Kidney (tissue), 14 donors: ENCODE data around the gene PNPLA5. TPM values are rescaled to one million over a fixed set of nuclear protein-coding genes. Genes with fewer than 3 reads are reported as not detected.
A peak's percentile ranks its signal among the peaks of the same experiment; 100 is the strongest.

Source experiments
- DNase-seq, 5 donors: peaks; one replicate each; pipeline ENCODE4 v3.0.0-alpha.2; 2013 to 2020
- FAIRE-seq: peaks from 2 replicates; lab custom pipeline; 2012; peaks lifted over from hg19 to GRCh38; lab: Jason Lieb, UNC
- H3K27ac ChIP-seq, 2 donors: one replicate each; pipeline ENCODE4 v1.7.0; 2013; ENCODE audit warnings: low read depth in 2 of 2, low read length in 2 of 2, inconsistent platforms in 1 of 2
- H3K27me3 ChIP-seq: one replicate; pipeline ENCODE4 v1.7.1; 2013; ENCODE audit warnings: low read length, inconsistent platforms; ENCODE audit not compliant: control insufficient read depth, insufficient read depth
- H3K36me3 ChIP-seq, 3 donors: one replicate each; pipeline versions ENCODE4 v1.7.0 to v1.7.1; 2013; ENCODE audit warnings: low read length in 3 of 3, control low read depth in 1 of 3, inconsistent platforms in 1 of 3; ENCODE audit not compliant: insufficient read depth in 3 of 3, control insufficient read depth in 2 of 3
- H3K4me1 ChIP-seq, 3 donors: one replicate each; pipeline versions ENCODE4 v1.7.0 to v1.7.1; 2013; ENCODE audit warnings: low read length in 3 of 3, inconsistent platforms in 1 of 3, low read depth in 1 of 3; ENCODE audit not compliant: control insufficient read depth in 2 of 3, insufficient read depth in 2 of 3
- H3K4me3 ChIP-seq, 3 donors: one replicate each; pipeline versions ENCODE4 v1.7.0 to v1.8.1; 2013; ENCODE audit warnings: low read length in 3 of 3, control low read depth in 1 of 3, inconsistent platforms in 1 of 3
- H3K9ac ChIP-seq, 3 donors: one replicate each; pipeline versions ENCODE4 v1.7.0 to v1.7.1; 2013; ENCODE audit warnings: low read length in 3 of 3, control low read depth in 1 of 3, inconsistent platforms in 1 of 3
- H3K9me3 ChIP-seq, 3 donors: one replicate each; pipeline versions ENCODE4 v1.7.0 to v1.7.1; 2013; ENCODE audit warnings: low read length in 3 of 3, control low read depth in 1 of 3, inconsistent platforms in 1 of 3; ENCODE audit not compliant: control insufficient read depth in 2 of 3, insufficient read depth in 1 of 3
- CTCF ChIP-seq: IDR thresholded peaks from 3 replicates; pipeline ENCODE4 v1.5.1; 2012; ENCODE audit warnings: mild to moderate bottlenecking, moderate library complexity, borderline replicate concordance; ENCODE audit not compliant: insufficient read depth; ENCODE audit errors: extremely low read depth
- intact Hi-C: fragments of 100-400 bp; cut with DNase I; formaldehyde crosslinking; loops from one replicate; pipeline ENCODE4 v1.11.1; 2022
- polyA plus RNA-seq: library from polyadenylated mRNA; stranded (reverse); fragments of 350-450 nt; fragmentation: Illumina TruSeq; extraction: RNeasy Lipid Tissue Mini Kit (QIAGEN cat#74804); gene quantifications from one replicate; pipeline ENCODE4 v1.2.3, GENCODE V29; 2014; ENCODE audit warnings: low read depth, low replicate concordance; ENCODE audit not compliant: insufficient read depth
- total RNA-seq: library from RNA; stranded (reverse); fragmentation: NEBNext Ultra II Directional; extraction: Animal tissue kit (Norgen Biotek cat#: 25700); gene quantifications from one replicate; pipeline ENCODE4 v1.2.1, GENCODE V29; 2021
- donor health status: control.
- donor health status: control.
- donor health status: control.
- donor health status: control.
- donor health status: control.
- donor health status: DM: yes; HTN: yes; CAD: no.
- donor health status: Normal renal cell carcinoma (clear cell type).

PNPLA5 gene
- total and polyA plus RNA-seq, 2 donors from 2014 or later, result not detected

- H3K9ac ChIP-seq, result no peak overlapping the region
- no peak overlapping the region for H3K4me3 ChIP-seq
- no peaks in the 10 kb centered on the region for H3K9me3 ChIP-seq
- DNase-seq, result peak in 2 of 5 donors; percentile 18 to 24
- H3K36me3 ChIP-seq, result no peaks in the 10 kb centered on the region
- intact Hi-C loops, result no loop called here
- H3K27ac ChIP-seq, result no peak overlapping the region
- FAIRE-seq, result no peak
- no peak for TF ChIP-seq CTCF
- H3K27me3 ChIP-seq, result peaks cover 13% of the 10 kb centered on the region
- no peaks in the 10 kb centered on the region for H3K4me1 ChIP-seq
Measured at GRCh38 chr22:43886231-43886630, 5.6 kb downstream of the PNPLA5 start.

GRCh38 chr22:43885786-43886185 is 6.0 kb downstream of the PNPLA5 start:
- H3K27me3 ChIP-seq, result peaks cover 10% of the 10 kb centered on the region
- no peak for FAIRE-seq

GRCh38 chr22:43885319-43885671 is 6.5 kb downstream of the PNPLA5 start:
- intact Hi-C loops, result no loop called here
- Histone ChIP-seq H3K27ac (no peak overlapping the region), H3K9me3 (no peaks in the 10 kb centered on the region), H3K4me3 (no peak overlapping the region), H3K27me3 (peaks cover 5% of the 10 kb centered on the region), H3K4me1 (no peaks in the 10 kb centered on the region), H3K36me3 (no peaks in the 10 kb centered on the region), H3K9ac (no peak overlapping the region)
- DNase-seq (no peak), FAIRE-seq (no peak)
- no peak for TF ChIP-seq CTCF

More at GRCh38 chr22:43885786-43886185, 6.0 kb downstream of the PNPLA5 start:
- H3K4me3 ChIP-seq, result no peak overlapping the region
- DNase-seq, result no peak
- intact Hi-C loops, result no loop called here
- no peaks in the 10 kb centered on the region for H3K36me3 ChIP-seq
- H3K4me1 ChIP-seq, result no peaks in the 10 kb centered on the region
- H3K9me3 ChIP-seq, result no peaks in the 10 kb centered on the region
- H3K9ac ChIP-seq, result no peak overlapping the region
- TF ChIP-seq CTCF, result no peak
- no peak overlapping the region for H3K27ac ChIP-seq
